Liver (tissue), 3 donors: ENCODE results near the gene WNT10A.

Source experiments
- ATF3 ChIP-seq: IDR thresholded peaks from 2 replicates; pipeline ENCODE4 v1.6.1; 2016; ENCODE audit warnings: antibody characterized with exemption
- CTCF ChIP-seq: fragments of 150-350 bp; IDR thresholded peaks from 2 replicates; pipeline ENCODE4 v1.5.1; 2017; ENCODE audit warnings: improper control_type of control experiment, low read depth, low read length; ENCODE audit not compliant: missing input control
- GABPA ChIP-seq, 2 donors: IDR thresholded peaks in 1 of 2; conservative IDR thresholded peaks in 1 of 2; 2 replicates each; pipeline ENCODE4 v1.6.1; 2016; ENCODE audit warnings: antibody characterized with exemption in 2 of 2, mild to moderate bottlenecking in 1 of 2, moderate library complexity in 1 of 2
- HNF4A ChIP-seq, 2 donors: conservative IDR thresholded peaks; 2 replicates each; pipeline ENCODE4 v1.6.1; 2016; ENCODE audit warnings: antibody characterized with exemption in 2 of 2, mild to moderate bottlenecking in 2 of 2
- JUND ChIP-seq, 2 donors: IDR thresholded peaks; 2 replicates each; pipeline ENCODE4 v1.6.1; 2016; ENCODE audit warnings: antibody characterized with exemption in 2 of 2
- MAX ChIP-seq: IDR thresholded peaks from 2 replicates; pipeline ENCODE4 v1.6.1; 2016; ENCODE audit warnings: antibody characterized with exemption
- RAD21 ChIP-seq, 2 donors: IDR thresholded peaks; 2 replicates each; pipeline ENCODE4 v1.6.1; 2016; ENCODE audit warnings: antibody characterized with exemption in 2 of 2, mild to moderate bottlenecking in 2 of 2
- REST ChIP-seq: IDR thresholded peaks from 2 replicates; pipeline ENCODE4 v1.6.1; 2016; ENCODE audit warnings: antibody characterized with exemption, mild to moderate bottlenecking
- TAF1 ChIP-seq: conservative IDR thresholded peaks from 2 replicates; pipeline ENCODE4 v1.6.1; 2016; ENCODE audit warnings: antibody characterized with exemption, mild to moderate bottlenecking
- YY1 ChIP-seq: IDR thresholded peaks from 2 replicates; pipeline ENCODE4 v1.6.1; 2016; ENCODE audit warnings: antibody characterized with exemption, mild to moderate bottlenecking
- ZBTB33 ChIP-seq: IDR thresholded peaks from 2 replicates; pipeline ENCODE4 v1.6.1; 2016; ENCODE audit warnings: antibody characterized with exemption
- donor health status: healthy.
- donor health status: healthy.

- TF ChIP-seq HNF4A (conservative IDR thresholded peaks at IDR 0.05) (no peak), JUND (IDR thresholded peaks at IDR 0.05) (no peak), CTCF (no peak), TAF1 (no peak), REST (no peak), RAD21 (IDR thresholded peaks at IDR 0.05) (no peak), MAX (no peak), YY1 (no peak), ATF3 (no peak), GABPA (IDR thresholded peaks at IDR 0.05 in 1 of 2, conservative IDR thresholded peaks at IDR 0.05 in 1 of 2) (no peak), ZBTB33 (no peak)
These were observed 29.4 kb upstream of the WNT10A start for GRCh38 chr2:218851286-218851685.
